Measurements from ENCODE around the gene PDGFA. TPM values are rescaled to one million over a fixed set of nuclear protein-coding genes. Genes with fewer than 3 reads are reported as not detected.

The PDGFA gene
- polyA plus RNA-seq, 1 donor (not counting 4 experiments of a cell fraction or from before 2014, with no cell fraction given), result 14.8 TPM

DNA sequence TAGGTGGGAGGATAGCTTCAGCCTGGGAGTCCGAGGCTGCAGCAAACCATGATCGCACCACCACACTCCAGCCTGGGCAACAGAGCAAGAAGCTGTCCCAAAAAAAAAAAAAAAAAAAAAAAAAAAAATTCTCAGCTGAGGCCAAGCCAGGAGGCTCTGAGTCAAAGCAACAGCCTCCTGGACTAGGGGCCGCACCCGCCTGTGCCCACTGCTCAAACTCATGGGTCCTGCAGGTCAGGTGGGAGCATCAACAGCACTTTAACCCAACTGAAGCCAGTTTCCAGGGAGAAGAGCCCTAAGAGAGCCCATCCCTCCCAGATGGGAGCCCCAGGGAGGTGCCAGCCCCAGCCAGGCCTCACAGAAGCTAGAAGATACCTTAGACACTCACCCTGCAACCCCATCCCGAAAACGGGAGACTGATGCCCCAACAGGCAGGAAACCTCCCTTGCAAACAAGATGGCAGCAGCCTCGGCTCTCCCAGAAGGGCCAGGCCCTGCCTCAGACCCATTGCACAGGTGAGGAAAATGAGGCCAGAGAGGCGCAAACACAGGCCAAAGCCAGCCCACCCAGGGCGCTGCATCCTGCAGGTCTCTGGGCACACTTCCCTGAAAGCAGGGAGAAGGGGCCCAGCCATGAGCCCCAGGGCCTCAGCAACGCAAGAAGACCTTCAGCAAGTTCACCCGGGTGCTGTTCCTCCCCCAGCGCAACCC lies 11.0 kb downstream of the PDGFA start:
- no peak for TF ChIP-seq EZH2 (IDR thresholded peaks at IDR 0.05; ENCODE audit: low read length)
- DNase-seq (ENCODE audit: low read depth, low spot score), result no peak
- H3K4me2 ChIP-seq (ENCODE audit: control insufficient read depth, extremely low read depth, insufficient read depth, low read depth, low read length), result no peak overlapping the region
- H3K9me1 ChIP-seq (ENCODE audit: control insufficient read depth, extremely low read depth, insufficient read depth, low read length), result no peaks in the 10 kb centered on the region
- H3K79me2 ChIP-seq (ENCODE audit: control insufficient read depth, insufficient read depth, low read length), result peaks cover 55% of the 10 kb centered on the region
- no peak overlapping the region for H3K27ac ChIP-seq (ENCODE audit: control insufficient read depth, insufficient read depth, low read length)
- H3K4me1 ChIP-seq (ENCODE audit: control insufficient read depth, extremely low read depth, insufficient read depth, low read length), result peaks cover 24% of the 10 kb centered on the region
- no peak overlapping the region for H3K9ac ChIP-seq (ENCODE audit: control insufficient read depth, extremely low read depth, insufficient read depth, low read length)
- H2AFZ ChIP-seq (ENCODE audit: control insufficient read depth, low read length), result no peak overlapping the region
- dilution Hi-C loops (cut with MboI; ENCODE audit: extremely low pct_ligation_motif_present, low sequenced_read_pairs), result no loop called here
- no peak overlapping the region for H3K4me3 ChIP-seq (ENCODE audit: control insufficient read depth in 2 of 3, extremely low read depth in 1 of 3, insufficient read depth in 2 of 3, low read depth in 1 of 3, low read length in 3 of 3)
- FAIRE-seq, result no peak
- H4K20me1 ChIP-seq (ENCODE audit: control insufficient read depth, extremely low read depth, insufficient read depth, low read length), result no peaks in the 10 kb centered on the region
- no peaks in the 10 kb centered on the region for H3K9me3 ChIP-seq (ENCODE audit: control insufficient read depth, low read depth, low read length)
- peaks cover 29 to 39% of the 10 kb centered on the region in 2 experiments for H3K36me3 ChIP-seq (ENCODE audit: control insufficient read depth in 2 of 2, extremely low read depth in 1 of 2, insufficient read depth in 2 of 2, low read length in 2 of 2)
- H3K27me3 ChIP-seq (ENCODE audit: control insufficient read depth, extremely low read depth, insufficient read depth, low read length), result no peaks in the 10 kb centered on the region

DNA sequence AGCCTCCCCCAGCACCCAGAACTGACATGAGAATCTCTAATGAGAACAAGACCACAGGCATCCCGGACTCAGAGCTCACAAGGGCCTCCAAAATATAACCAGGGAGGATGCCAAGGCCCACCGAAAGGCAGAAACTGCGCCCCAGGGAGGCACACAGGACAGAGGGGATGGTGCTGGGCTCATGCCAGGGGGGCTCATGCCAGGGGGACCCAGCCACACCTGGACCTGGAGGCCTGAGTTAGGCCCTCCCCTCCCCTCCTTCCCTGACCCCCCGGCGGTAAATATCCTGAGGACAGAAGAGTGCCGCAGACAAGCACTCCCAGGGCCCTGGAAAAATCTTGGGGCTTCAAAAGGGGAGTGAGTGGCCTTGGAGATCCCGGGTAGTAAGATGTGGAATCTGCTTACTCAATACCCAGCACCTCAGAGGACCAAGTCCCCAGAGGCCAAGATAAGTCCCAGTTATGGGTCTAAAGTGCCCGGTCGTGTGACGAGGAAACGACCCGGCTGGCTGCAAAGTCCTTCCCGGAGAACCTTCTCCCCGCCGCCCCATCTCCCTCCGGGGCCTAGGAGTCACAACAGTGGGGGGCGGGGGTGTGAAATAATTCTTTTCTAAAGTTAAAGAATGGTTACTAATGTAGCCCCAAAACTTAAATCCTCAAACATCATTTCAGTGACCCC lies 11.9 kb downstream of the PDGFA start:
- H3K27me3 ChIP-seq (ENCODE audit: control insufficient read depth, extremely low read depth, insufficient read depth, low read length), result no peaks in the 10 kb centered on the region
- H3K4me3 ChIP-seq (ENCODE audit: control insufficient read depth in 2 of 3, extremely low read depth in 1 of 3, insufficient read depth in 2 of 3, low read depth in 1 of 3, low read length in 3 of 3), result no peak overlapping the region
- H3K9me3 ChIP-seq (ENCODE audit: control insufficient read depth, low read depth, low read length), result no peaks in the 10 kb centered on the region
- H3K36me3 ChIP-seq (ENCODE audit: control insufficient read depth in 2 of 2, extremely low read depth in 1 of 2, insufficient read depth in 2 of 2, low read length in 2 of 2), result peaks cover 30 to 47% of the 10 kb centered on the region in 2 experiments
- H3K4me2 ChIP-seq (ENCODE audit: control insufficient read depth, extremely low read depth, insufficient read depth, low read depth, low read length), result no peak overlapping the region
- peaks cover 15% of the 10 kb centered on the region for H3K4me1 ChIP-seq (ENCODE audit: control insufficient read depth, extremely low read depth, insufficient read depth, low read length)
- H3K9me1 ChIP-seq (ENCODE audit: control insufficient read depth, extremely low read depth, insufficient read depth, low read length), result no peaks in the 10 kb centered on the region
- dilution Hi-C loops (cut with MboI; ENCODE audit: extremely low pct_ligation_motif_present, low sequenced_read_pairs), result no loop called here
- no peak for DNase-seq (ENCODE audit: low read depth, low spot score)
- no peaks in the 10 kb centered on the region for H4K20me1 ChIP-seq (ENCODE audit: control insufficient read depth, extremely low read depth, insufficient read depth, low read length)
- TF ChIP-seq, protein P1, sequence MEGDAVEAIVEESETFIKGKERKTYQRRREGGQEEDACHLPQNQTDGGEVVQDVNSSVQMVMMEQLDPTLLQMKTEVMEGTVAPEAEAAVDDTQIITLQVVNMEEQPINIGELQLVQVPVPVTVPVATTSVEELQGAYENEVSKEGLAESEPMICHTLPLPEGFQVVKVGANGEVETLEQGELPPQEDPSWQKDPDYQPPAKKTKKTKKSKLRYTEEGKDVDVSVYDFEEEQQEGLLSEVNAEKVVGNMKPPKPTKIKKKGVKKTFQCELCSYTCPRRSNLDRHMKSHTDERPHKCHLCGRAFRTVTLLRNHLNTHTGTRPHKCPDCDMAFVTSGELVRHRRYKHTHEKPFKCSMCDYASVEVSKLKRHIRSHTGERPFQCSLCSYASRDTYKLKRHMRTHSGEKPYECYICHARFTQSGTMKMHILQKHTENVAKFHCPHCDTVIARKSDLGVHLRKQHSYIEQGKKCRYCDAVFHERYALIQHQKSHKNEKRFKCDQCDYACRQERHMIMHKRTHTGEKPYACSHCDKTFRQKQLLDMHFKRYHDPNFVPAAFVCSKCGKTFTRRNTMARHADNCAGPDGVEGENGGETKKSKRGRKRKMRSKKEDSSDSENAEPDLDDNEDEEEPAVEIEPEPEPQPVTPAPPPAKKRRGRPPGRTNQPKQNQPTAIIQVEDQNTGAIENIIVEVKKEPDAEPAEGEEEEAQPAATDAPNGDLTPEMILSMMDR (optimal IDR thresholded peaks at IDR 0.05 in 1 of 3, IDR thresholded peaks at IDR 0.05 in 1 of 3, conservative IDR thresholded peaks at IDR 0.05 in 1 of 3; ENCODE audit: extremely low read depth in 1 of 3, insufficient read depth in 2 of 3, low read length in 3 of 3), result no peak
- no peak for TF ChIP-seq EZH2 (IDR thresholded peaks at IDR 0.05; ENCODE audit: low read length)
- H3K9ac ChIP-seq (ENCODE audit: control insufficient read depth, extremely low read depth, insufficient read depth, low read length), result no peak overlapping the region
- no peak overlapping the region for H3K27ac ChIP-seq (ENCODE audit: control insufficient read depth, insufficient read depth, low read length)
- H2AFZ ChIP-seq (ENCODE audit: control insufficient read depth, low read length), result no peak overlapping the region
- H3K79me2 ChIP-seq (ENCODE audit: control insufficient read depth, insufficient read depth, low read length), result peaks cover 54% of the 10 kb centered on the region
- FAIRE-seq, result no peak
